Endometrial microvascular endothelial cells (primary cell): ENCODE results near the gene CCT8L2. TPM values are rescaled to one million over a fixed set of nuclear protein-coding genes. Genes with fewer than 3 reads are reported as not detected.
"Not testable (repeated sequence)": the region's sequence is repeated elsewhere in the genome, so short reads cannot be mapped to it uniquely, and the experiment has no call there.

Experiments
- in situ Hi-C: cut with HindIII; loops from 2 replicates; pipeline ENCODE4 v1.10.0; 2017; ENCODE audit warnings: low sequenced_read_pairs, low pct_unique_long_range_greater_than_20kb; ENCODE audit errors: inconsistent ontology term
- total RNA-seq: library from RNA; depleted of rRNA; stranded (reverse); fragments of >200 nt; gene quantifications from one replicate; pipeline ENCODE4 v1.2.3, GENCODE V29; 2015; ENCODE audit errors: inconsistent ontology term

The CCT8L2 gene
- not detected for total RNA-seq

GRCh38 chr22:16592710-16593109 is at the start of gene CCT8L2:
Gene CCT8L2 (minus strand): TSS chr22:16592810. CDS start chr22:16592550, 260 bp downstream.
- in situ Hi-C loops = not testable (repeated sequence)

GRCh38 chr22:16635442-16635841 is 42.8 kb upstream of the CCT8L2 start:
- in situ Hi-C loops = not testable (repeated sequence)

- in situ Hi-C loops = not testable (repeated sequence)
Observed at GRCh38 chr22:16634092-16634491, 41.5 kb upstream of the CCT8L2 start.

- in situ Hi-C loops = not testable (repeated sequence)
Observed at GRCh38 chr22:16628476-16628875, 35.9 kb upstream of the CCT8L2 start.

- in situ Hi-C loops = not testable (repeated sequence)
Observed at GRCh38 chr22:16625018-16625417, 32.4 kb upstream of the CCT8L2 start.

- in situ Hi-C loops = not testable (repeated sequence)
Observed at GRCh38 chr22:16623595-16623994, 31.0 kb upstream of the CCT8L2 start.

GRCh38 chr22:16617516-16617915 is 24.9 kb upstream of the CCT8L2 start:
- in situ Hi-C loops = not testable (repeated sequence)

- in situ Hi-C loops = not testable (repeated sequence)
Observed at GRCh38 chr22:16616390-16616938, 23.9 kb upstream of the CCT8L2 start.

GRCh38 chr22:16615606-16616245 is 23.1 kb upstream of the CCT8L2 start:
- in situ Hi-C loops = not testable (repeated sequence)

GRCh38 chr22:16609548-16610261 is 17.1 kb upstream of the CCT8L2 start:
- in situ Hi-C loops = no loop called here

- in situ Hi-C loops = no loop called here
Observed at GRCh38 chr22:16608931-16609330, 16.3 kb upstream of the CCT8L2 start.

GRCh38 chr22:16604257-16604998 is 11.8 kb upstream of the CCT8L2 start:
- in situ Hi-C loops = not testable (repeated sequence)

- in situ Hi-C loops = not testable (repeated sequence)
Observed at GRCh38 chr22:16603770-16604242, 11.2 kb upstream of the CCT8L2 start.

GRCh38 chr22:16603448-16603768 is 10.8 kb upstream of the CCT8L2 start:
- in situ Hi-C loops = no loop called here

- in situ Hi-C loops = not testable (repeated sequence)
Observed at GRCh38 chr22:16602728-16603447, 10.3 kb upstream of the CCT8L2 start.

- in situ Hi-C loops = not testable (repeated sequence)
Observed at GRCh38 chr22:16602224-16602727, 9.7 kb upstream of the CCT8L2 start.

GRCh38 chr22:16601437-16602223 is 9.0 kb upstream of the CCT8L2 start:
- in situ Hi-C loops = no loop called here
